HT1080 (cell line): ENCODE data around the gene DNAJA3. TPM values are rescaled to one million over a fixed set of nuclear protein-coding genes. Genes with fewer than 3 reads are reported as not detected.
"Not testable (repeated sequence)": the region's sequence is repeated elsewhere in the genome, so short reads cannot be mapped to it uniquely, and the experiment has no call there.

Experiments used
- DNase-seq: peaks from one replicate; pipeline ENCODE4 v3.0.0-alpha.2; 2015; ENCODE audit warnings: low read depth
- total RNA-seq: library from RNA; depleted of rRNA; stranded (reverse); fragments of >200 nt; shearing (Covaris generic); gene quantifications from 2 replicates; pipeline ENCODE4 v1.2.3, GENCODE V29; 2014

The DNAJA3 gene
- total RNA-seq, 1 experiment from 2014 or later: 113 TPM

DNA sequence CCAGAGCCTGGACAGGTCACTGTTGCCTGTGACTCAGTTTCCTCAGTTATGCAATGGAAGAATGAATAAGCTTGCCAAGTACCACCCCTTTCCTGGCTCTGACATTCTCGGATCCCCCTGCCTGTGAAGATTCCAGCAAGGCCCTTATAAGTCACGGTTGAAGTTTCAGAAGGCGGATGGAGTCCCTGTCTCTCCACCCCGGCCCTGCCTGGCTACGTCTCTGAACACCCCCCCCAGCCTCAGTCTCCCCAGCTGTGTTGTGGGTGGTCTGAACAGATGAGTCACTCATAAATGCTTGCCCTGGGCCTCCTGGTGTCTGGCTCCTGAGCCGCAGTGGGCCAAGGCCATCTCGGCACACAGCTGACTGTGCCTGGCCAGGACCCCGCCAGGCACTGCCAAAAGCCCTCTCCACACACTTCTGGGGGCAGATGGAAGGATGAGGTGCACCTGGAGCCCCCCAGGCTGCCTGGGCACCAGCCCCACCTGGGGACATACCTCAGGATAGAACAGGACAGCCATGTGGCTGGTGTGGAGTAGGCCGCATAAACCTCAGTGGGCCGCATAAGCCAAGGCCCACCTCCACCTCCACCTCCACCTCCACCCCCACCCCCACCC lies 38.6 kb upstream of the DNAJA3 start:
- DNase-seq: no peak

DNA sequence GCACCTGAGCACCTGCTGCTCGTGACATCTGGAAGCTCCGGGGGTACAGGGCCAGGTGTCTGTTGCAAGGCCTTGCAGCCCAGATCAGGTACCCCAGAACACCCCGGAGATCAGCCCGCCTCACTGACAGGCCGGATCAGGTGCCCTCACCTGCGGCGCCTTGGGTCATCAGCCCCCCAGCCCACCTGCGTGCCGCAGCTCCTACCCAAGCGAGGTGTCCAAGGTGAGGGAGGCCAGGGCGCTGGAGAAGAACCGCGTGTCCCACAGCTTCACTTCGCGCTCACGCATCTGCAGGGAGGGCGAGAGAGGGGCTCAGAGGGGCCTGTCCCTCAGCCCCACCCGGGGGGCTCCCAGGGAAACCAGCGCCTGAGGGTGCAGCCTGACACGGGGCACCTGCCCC lies 37.9 kb upstream of the DNAJA3 start:
- no peak for DNase-seq

DNA sequence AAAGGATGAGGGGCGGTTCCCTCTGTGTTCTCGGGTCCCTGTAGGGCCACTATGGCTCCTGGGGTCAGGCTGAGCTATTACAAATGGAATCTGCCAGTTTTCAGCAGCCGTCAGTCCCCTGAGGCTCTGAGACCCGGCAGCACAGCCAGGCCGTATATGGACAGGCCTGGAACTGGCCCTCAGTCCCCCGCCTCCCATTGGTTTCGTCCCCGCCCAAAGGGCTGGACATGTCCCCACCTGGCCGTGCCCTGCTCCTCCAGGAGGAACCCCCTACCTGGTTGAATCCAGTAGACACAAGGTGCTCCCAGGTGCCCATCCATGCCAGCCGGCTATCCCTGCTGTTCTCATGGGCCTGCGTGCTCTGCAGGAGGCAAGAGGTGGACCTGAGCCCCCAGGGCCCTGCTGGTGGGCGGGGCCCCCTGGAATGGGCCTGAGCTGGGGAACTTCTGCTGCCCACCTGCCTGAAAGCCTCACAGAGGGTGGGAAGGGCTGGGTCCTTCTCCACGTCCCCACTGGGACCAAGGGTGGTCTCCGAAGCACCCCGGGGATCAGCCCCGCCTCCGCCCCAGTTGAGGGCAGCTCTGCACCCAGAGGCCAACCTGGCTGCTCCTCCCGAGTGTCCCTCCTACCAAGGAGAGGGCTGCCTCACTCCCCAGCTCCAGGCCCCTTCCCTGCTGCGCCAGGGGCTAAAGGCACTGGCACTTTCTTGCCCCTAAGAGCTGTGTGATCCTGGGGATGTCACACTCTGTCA lies 37.2 kb upstream of the DNAJA3 start:
- DNase-seq: no peak

DNA sequence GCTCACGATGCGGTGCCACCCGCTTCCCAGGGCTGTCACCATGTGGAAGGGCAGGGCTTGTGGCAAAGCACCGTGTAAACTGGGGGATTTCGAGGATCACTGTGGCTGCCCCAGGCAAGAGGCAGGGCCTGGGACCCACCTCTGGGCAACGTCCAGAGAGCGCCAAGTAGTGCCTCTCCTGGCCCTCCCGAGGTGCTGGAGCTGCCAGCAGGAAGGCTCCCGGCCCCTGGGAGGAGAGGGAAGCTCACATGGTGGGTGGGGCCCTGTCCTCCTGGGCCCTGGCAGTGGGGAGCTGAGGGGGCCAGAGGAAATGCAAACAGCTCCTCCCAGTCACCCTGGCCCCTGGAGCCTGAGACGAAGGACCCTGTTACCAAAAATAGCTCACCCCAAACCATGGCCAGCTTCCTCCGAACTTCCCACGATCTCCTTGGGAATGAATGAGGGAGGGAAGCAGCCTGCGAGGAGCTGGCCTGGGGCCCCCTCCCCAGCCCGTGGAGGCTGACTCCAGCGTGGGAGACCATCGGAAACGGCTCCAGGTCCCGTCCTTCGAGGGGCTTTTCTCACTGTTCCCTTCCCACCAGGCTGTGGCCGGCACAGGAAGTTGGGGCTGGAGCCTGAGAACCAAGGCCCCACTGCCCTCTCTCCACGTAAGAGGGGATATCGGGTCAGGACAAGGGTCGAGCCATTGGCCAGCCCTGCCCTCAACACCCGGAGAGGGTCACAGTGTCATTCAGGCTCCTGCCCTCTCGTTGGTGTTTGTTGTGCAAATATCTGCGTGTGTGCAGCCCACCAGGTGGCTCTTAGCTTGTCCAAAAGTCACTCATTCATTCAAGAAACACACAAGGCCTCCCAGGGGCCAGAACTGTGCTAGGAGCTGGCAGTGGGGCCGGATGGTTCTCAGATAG lies 36.4 kb upstream of the DNAJA3 start:
- DNase-seq: no peak

DNA sequence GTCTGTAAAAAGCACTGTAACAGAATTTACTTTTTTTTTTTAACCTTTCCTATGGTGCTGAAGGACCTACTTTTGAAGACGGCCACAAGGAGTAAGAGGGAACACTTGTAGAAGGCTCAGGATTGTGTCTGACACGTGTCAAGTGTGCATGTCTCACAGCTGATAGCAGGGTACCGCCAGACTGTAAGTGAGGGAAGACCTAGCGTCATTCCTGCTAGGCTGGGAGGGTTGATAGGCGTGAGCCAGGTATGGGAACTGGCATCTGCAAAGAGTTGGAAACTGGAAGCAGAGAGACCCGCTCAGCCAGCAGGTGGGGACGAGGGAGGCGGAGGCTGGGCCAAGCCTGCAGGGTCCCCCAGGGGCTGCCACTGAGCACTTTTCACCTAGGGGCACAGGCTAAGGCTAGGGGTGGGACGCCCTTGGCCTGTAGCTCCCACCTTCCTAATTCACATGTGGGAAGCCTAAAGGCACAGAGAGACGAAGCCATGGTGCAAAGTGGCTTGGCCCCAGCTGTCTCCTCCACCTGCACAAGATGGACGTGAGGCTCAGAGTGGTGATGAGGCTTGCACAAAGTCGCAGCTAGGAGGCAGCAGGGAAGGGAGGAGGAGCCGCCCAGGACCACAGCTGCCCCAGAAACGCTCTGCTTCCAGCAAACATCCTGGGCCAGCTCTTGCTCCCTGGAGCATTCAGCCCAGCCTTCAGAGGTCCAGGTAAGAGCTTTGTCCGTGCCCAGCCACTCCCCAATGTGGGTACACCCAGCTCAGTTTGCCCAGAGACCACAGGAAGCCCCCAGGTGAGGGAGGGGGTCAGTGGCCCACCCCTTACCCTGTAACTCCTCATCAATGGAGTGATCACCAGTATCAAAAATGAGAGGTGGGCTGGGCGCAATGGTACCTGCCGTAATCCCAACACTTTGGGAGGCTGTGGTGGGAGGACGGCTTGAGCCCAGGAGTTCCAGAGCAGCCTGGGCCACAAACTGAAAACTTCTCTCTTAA lies 35.1 kb upstream of the DNAJA3 start:
- DNase-seq: no peak

DNA sequence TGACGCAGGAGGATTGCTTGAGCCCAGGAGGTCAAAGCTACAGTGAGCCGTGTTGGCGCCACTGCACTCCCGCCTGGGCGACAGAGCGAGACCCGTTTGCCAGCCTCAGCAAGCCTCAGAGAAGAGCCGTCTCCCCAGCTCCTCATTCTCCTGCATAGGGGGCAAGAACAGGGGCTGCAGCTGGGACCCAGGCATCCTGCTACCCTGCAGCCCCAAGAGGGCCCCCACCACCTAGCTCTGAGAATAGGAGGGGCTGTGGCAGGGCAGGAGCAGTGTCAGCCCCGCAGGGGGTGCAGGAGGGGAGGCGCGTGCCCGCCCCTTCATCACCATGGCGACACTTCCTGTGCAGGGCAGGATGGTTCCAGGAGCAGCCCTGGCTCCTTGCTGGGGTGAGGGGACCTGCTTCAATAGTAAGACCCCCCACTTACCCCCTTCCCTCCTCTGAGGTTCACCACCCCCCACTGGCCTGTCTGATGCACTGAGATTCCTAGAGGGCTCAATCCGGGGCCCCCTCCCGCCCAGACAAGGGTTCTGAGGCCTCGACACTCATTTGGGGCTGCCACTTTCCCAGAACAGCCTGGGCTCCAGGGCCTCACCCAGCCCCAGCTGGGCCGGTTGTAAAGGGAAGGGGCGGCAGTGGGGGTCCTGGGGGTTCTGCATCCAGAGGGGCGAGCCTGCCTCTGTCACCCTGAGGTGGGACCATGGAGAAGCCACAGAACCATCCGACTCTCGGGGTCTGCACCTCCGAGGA lies 33.9 kb upstream of the DNAJA3 start:
- no peak for DNase-seq

DNA sequence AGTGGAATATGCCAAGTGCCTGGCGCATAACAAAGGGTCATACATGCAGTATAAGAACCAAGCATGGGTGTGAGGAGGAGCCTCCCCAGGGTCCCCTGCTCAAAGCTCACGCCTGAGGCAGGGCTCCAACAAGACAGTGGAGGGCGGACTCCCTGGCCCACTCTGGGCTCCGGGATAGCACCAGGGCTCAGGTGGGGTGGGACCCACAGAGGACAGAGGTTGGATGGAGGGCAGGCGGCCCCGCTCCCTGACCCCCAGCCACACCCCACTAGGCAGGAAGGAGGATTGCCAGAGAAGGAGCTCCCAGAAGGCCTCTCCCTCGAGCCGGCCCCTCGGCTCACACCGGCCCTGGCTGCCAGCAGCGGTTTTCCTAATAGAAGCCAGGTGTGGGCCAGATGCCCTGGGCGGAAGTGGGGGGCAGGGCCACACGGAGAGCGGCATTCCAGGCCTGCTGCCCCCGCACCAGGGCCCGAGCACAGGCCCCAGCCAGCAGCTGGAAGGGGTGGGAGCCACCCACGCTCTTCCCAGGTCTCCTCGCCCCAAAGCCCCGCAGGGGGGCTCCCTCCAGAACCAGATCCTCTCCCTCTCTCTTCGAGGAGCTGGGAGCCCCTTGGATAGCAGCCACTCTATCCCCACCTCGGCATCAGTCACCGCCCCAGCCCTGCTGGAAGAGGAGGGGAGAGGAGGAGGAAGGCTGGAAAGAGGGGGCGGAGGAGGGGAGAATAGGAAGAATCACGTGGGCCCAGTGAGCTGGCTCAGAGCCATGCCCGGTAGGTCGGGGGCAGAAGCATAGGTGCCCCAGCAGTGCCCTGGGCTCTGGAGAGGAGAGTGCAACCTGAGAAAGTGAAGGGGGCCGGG lies 33.1 kb upstream of the DNAJA3 start:
- no peak for DNase-seq

DNA sequence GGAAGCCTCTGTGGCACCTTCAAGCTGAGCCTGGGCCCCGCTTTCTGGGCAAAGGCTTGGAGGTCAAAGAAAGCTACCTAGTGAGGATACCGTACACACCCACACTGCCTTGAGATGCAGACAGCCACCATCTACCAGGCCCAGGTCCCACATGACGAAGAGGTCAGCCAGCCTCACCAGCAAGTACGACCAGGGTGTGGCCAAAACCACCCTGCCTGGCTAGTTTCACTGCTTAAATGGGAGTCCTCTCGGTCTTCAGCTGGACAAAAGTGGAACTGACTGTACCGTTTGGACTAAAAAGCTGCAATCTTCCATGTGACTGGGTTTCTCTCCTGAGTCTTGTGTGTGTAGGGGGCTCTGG lies 32.4 kb upstream of the DNAJA3 start:
- no peak for DNase-seq

DNA sequence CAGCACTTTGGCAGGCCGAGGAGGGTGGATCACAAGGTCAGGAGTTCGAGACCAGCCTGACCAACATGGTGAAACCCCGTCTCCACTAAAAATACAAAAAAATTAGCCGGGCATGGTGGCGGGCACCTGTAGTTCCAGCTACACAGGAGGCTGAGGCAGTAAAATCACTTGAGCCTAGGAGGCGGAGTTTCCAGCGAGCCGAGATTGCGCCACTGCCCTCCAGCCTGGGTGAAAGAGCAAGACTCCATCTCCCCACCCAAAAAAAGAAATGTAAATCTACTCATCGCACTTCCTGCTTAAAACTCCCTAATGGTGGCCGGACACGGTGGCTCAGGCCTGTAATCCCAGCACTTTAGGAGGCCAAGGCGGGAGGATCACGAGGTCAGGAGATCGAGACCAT lies 31.8 kb upstream of the DNAJA3 start:
- DNase-seq: not testable (repeated sequence)

DNA sequence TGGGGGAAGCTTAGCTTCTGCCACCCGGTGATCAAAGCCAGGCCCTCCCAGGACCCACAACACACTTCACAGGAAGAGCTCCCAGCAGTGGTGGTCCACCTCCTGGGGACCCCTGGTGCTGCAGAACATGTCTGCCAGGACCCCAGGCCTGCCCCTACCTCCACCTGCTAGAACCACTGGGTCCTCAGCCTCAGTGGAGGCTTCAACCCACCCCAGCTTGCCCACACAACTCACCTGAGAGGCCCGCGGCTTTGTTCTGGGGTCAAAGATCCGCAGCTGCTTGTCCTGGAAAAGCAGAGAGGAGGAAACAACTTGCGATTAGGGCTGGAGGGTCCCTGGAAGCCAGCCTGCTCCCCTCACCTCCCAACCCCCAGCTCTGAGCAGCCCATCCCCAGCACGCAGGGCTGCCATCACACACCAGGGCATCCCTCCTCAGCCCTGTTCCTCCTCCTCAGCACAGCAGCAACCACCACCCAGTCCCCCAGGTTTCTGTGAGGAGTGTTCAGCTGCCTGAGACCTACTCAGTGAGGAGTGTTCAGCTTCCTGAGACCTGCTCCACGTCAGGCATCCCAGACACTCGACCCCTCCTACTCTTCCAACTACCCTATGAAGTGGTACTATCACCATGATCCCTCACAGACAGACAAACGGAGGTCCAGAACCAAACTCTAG lies 30.5 kb upstream of the DNAJA3 start:
- no peak for DNase-seq

DNA sequence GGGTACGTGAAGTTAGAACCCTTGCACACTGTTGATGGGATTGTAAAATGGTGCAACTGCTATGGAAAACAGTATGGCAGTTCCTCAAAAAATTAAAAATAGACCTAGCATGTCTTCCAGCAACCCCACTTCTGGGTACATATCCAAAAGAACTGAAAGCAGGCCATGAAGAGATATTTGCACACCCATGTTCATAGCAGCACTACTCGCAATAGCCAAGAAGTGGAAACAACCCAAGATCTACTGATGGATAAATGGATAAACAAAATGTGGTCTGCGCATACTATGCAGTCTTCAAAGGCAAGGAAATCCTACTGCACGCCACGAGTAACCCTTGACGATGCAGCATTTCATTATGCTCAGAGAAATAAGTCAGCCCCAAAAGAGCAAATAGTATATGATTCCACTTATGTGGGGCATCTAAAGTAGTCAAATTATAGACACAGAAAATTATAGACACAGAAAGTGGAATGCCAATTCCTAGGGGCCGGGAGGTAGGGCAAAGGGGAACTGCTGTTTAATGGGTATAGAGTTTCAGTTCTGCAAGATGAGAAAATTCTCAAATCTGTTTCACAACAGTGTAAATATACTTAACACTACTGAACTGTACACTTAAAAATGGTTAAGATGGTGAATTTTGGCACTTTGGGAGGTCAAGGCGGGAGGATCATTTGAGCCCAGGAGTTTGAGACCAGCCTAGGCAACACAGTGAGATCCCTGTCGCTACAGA lies 26.5 kb upstream of the DNAJA3 start:
- DNase-seq: no peak

DNA sequence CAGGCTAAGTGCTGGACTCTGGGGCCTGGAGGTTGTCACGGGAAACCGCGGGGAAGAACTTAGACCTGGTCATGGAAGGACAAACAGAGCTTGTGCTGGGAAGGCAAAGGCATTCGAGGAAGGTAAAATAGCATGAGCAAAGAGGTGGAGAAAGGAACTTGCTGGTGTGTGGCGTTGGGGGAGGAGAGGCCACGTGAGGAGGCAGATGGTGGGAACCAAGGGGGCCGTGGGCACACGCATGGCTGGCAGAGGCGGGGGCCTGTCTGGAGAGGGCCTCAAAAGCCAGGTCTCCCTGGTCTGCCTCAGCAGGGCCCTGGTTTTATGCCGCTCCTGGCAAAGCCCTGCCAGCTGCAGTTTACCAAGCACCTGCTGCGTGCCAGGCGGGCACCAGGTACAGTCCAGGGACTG lies 24.6 kb upstream of the DNAJA3 start:
- no peak for DNase-seq

DNA sequence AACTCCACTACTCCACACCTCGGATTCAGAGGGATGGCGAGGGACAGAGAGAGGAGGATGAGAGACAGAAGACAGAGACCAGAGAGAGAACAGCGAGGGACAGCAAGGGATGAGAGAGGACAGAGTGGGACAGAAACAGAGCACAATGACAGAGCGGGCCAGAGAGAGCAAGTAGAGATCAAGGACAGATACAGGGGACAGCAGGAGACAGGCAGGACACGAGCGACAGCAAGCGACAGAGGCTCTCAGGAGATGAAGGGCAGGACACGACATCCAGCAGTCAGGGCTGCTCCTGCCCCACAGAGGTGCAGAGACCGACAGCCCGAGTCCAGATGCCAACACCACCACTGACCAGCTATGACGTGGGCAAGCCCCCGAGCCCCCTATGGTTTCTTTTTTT lies 24.2 kb upstream of the DNAJA3 start:
- no peak for DNase-seq

DNA sequence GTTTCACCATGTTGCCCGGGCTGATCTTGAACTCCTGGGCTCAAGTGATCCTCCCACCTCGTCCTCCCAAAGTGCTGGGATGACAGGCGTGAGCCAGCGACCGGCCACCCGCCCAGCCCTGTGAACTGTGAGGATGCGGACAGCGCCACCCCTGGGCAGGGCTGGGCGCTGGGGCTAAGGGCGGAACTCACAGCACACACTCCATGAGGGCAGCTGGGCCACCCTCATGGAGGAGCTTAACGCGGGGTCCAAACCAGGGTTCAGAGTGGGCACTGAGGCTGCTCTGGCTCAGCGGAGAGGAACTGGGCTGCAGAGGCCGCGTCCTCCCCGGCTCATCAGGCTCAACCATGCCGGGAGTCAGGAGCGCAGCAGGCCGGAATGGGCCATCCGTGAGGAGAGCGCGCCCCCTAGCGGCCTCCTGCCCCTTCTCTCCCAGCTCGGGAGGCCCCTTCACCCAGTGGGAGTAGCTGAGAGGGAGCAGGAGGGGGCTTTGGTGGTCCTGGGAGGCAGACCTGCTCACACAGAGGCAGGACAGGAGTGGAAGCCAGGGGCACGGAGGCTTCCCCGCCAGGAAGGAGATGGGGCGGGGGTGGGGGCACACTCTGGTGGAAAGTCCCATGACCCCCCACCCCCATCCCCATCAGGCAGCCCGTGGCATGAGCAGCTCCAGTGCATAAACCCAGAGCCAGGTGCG lies 23.1 kb upstream of the DNAJA3 start:
- peak; percentile 59 for DNase-seq

DNA sequence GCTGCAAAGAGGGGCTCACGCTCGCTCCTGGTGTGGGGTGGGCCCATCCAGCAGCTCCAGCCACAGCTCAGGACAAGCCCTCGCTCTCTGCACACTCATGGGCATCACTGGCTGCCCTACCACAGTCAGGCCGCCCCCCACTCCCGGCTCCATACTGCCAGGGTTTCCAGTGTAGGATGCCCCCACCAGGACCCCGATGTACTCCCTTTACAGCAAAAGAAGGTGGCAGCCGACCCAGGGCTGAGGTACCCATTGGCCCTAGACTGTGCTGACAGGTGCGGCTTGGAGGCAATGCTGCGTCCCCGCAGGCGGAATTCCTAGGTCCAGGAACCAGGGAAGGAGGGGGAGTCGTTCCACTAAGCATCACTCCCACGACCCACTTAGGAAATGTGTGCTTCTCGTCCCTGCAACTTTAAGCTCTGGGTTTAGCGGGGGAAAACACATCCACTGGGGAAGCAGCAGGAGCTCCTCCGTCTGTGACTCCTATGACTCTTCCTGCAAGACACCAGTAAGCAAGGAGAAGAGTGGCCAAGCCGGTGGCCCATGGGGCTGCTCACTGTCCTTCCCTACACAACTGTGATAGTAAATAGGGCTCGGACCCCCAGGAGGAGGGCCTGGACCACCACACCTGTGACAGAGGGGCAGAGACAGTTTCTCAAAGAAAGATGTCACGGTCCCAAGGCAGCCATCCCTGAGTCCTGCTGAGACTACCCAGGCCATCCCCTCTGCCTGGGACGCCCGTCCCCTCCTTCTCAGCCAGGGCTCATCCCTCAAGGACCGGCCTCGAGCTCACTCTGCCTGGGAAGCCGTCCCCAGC lies 22.3 kb upstream of the DNAJA3 start:
- no peak for DNase-seq

DNA sequence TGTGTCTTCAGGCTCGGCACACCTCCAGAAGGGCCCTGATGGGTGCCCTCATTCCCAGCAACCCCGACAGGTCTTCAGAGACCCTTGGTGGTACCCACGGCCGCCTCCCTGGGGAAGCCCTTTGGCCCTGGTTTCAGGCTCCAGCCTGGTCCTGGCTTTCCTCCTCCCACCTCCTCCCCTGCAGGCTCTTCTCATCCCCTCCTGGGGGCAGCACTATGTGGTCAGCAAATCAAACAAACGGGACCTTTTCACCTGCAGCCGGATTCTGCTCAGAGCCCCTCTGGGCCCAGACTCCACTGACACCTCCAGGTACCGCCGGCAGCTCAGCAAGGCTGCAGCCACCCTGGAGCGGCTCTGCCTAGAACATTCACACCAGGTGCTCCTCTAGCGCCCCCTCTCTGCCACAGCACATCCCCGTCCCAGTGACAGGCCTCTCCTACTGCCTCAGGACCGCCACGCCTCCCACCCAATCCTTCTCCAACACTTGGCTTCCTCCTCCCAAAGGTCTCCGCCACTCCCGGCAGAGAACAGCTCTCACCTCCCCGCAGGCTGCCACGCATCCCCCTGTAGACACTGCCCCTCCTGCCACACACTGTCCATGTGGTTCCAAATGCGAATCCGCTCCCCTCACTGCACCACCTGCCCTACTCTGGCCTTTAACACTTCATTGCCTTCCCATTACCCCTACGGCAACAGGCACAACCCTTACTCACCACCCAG lies 21.3 kb upstream of the DNAJA3 start:
- peak; percentile 41 for DNase-seq
